Upper lobe of left lung (tissue), 4 donors: ENCODE results near the gene PHOX2B.

Experiments used
- EP300 ChIP-seq, 4 donors: sonication (generic); formaldehyde crosslinking; IDR thresholded peaks; one replicate each; pipeline ENCODE4 v1.5.1; 2017; ENCODE audit warnings: antibody characterized with exemption in 4 of 4, control low read depth in 2 of 4
- POLR2A ChIP-seq, 4 donors: fragments of 450-650 bp; IDR thresholded peaks; one replicate each; pipeline ENCODE4 v1.5.1; 2016 to 2017; ENCODE audit warnings: antibody characterized with exemption in 4 of 4, mild to moderate bottlenecking in 2 of 4
- POLR2AphosphoS5 ChIP-seq, 2 donors: sonication (generic); formaldehyde crosslinking; IDR thresholded peaks; one replicate each; pipeline ENCODE4 v1.5.1; 2017; ENCODE audit warnings: antibody characterized with exemption in 2 of 2
- TF ChIP-seq, protein P1 (sequence below), 6 experiments: fragments of 450-650 bp in 4 of 6; fragments of 200-600 bp in 2 of 6; sonication (generic) in 2 of 6; IDR thresholded peaks; one replicate each; pipeline ENCODE4 v1.5.1; 2016 to 2019; ENCODE audit warnings: antibody characterized with exemption in 6 of 6

DNA sequence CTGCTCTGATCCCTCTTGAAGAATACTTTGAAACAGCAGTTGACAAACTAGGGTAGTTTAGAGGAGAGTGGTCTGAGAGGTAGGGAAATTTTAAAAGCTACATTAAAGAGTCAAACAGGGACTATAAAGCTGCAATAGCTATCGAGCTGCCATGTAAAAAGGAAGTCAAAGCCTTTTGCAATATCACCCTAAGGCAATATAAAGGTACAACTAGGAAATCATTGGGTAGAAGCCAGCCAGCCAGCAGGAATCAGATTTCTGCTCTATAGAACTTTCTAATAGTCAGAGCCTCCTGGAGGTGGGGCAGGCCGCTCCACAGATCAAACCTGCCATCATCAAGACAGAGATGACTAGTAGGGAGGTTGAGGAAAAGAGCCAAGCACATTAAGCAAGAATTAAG is 15.2 kb upstream of the PHOX2B start:
- TF ChIP-seq, protein P1, sequence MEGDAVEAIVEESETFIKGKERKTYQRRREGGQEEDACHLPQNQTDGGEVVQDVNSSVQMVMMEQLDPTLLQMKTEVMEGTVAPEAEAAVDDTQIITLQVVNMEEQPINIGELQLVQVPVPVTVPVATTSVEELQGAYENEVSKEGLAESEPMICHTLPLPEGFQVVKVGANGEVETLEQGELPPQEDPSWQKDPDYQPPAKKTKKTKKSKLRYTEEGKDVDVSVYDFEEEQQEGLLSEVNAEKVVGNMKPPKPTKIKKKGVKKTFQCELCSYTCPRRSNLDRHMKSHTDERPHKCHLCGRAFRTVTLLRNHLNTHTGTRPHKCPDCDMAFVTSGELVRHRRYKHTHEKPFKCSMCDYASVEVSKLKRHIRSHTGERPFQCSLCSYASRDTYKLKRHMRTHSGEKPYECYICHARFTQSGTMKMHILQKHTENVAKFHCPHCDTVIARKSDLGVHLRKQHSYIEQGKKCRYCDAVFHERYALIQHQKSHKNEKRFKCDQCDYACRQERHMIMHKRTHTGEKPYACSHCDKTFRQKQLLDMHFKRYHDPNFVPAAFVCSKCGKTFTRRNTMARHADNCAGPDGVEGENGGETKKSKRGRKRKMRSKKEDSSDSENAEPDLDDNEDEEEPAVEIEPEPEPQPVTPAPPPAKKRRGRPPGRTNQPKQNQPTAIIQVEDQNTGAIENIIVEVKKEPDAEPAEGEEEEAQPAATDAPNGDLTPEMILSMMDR (IDR thresholded peaks at IDR 0.05): no peak
- no peak for TF ChIP-seq POLR2AphosphoS5 (IDR thresholded peaks at IDR 0.05)
- no peak for TF ChIP-seq EP300 (IDR thresholded peaks at IDR 0.05)
- no peak for TF ChIP-seq POLR2A (IDR thresholded peaks at IDR 0.05)
